MCF 10A (cell line): ENCODE measurements around the gene SLC4A1AP. TPM values are rescaled to one million over a fixed set of nuclear protein-coding genes. Genes with fewer than 3 reads are reported as not detected.

Experiments used
- BruUV-seq: library from RNA; stranded (reverse); fragments of 400-500 nt; replicated peaks from 2 replicates; lab custom pipeline; 2021; lab: Mats Ljungman, UMichigan
- CTCF ChIA-PET: fragments of 300-600 bp; sonication (Branson Sonifier 250); formaldehyde crosslinking; extraction: SDS; loops from one replicate; lab custom pipeline; 2021; ENCODE audit warnings: antibody characterized with exemption, inconsistent platforms; lab: Yijun Ruan, JAX
- POLR2A ChIA-PET: fragments of 300-600, 350-650 bp; sonication (Branson Sonifier 250); formaldehyde crosslinking; extraction: SDS; loops from one replicate; lab custom pipeline; 2020; ENCODE audit warnings: antibody characterized with exemption, inconsistent platforms; lab: Yijun Ruan, JAX
- DNase-seq: peaks from one replicate; pipeline ENCODE4 v3.0.0-alpha.2; 2018; ENCODE audit not compliant: unreplicated experiment
- H3K27ac Mint-ChIP-seq: one replicate; pipeline ENCODE4 v1.8.0; 2022; ENCODE audit warnings: mild to moderate bottlenecking, low read depth, mixed read lengths; ENCODE audit not compliant: unreplicated experiment
- H3K27me3 Mint-ChIP-seq: one replicate; pipeline ENCODE4 v1.8.0; 2022; ENCODE audit warnings: mixed read lengths; ENCODE audit not compliant: insufficient read depth, unreplicated experiment
- H3K36me3 Mint-ChIP-seq: one replicate; pipeline ENCODE4 v1.8.0; 2022; ENCODE audit warnings: mild to moderate bottlenecking, moderate library complexity, mixed read lengths; ENCODE audit not compliant: insufficient read depth, unreplicated experiment
- H3K4me1 Mint-ChIP-seq: one replicate; pipeline ENCODE4 v1.8.0; 2022; ENCODE audit warnings: mixed read lengths; ENCODE audit not compliant: insufficient read depth, unreplicated experiment
- H3K4me3 Mint-ChIP-seq: one replicate; pipeline ENCODE4 v1.8.0; 2022; ENCODE audit warnings: mild to moderate bottlenecking, moderate library complexity, mixed read lengths; ENCODE audit not compliant: unreplicated experiment
- H3K9me3 Mint-ChIP-seq: one replicate; pipeline ENCODE4 v1.8.0; 2022; ENCODE audit warnings: mixed read lengths; ENCODE audit not compliant: unreplicated experiment
- CTCF ChIP-seq: fragments of 200-600 bp; IDR thresholded peaks from one replicate; pipeline ENCODE4 v1.8.0; 2022; ENCODE audit warnings: antibody characterized with exemption, mild to moderate bottlenecking; ENCODE audit not compliant: unreplicated experiment
- intact Hi-C: fragments of 100-400 bp; cut with micrococcal nuclease; formaldehyde crosslinking; loops from 2 replicates; pipeline ENCODE4 v1.14.1; 2022
- total RNA-seq: library from RNA; stranded (reverse); gene quantifications from 2 replicates; pipeline ENCODE4 v1.2.3, GENCODE V29; 2022

SLC4A1AP gene
- total RNA-seq, 1 experiment from 2014 or later = 24.3 TPM

DNA sequence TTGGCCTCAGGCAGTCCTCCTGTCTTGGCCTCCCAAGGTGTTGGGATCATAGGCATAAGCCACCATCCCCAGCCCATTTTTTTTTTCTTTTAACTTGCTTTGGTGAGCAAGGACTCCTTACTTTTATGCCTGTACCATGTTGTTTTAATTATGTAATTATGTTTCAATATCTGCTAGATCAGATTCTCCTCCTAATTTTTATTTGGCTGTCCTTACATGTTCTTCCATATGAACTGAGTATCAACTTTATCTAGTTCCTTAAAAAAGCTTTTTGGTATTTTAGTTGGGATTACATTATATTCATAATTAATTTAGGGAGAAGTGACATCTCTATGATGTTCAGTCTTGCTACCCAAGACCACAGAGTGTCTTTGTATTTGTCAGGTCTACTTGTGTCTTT, 18.5 kb upstream of the SLC4A1AP start:
- no TSS peak for BruUV-seq
- ChIA-PET POLR2A (interaction anchor here (0.7 kb wide), 1 partner anchor 239 kb away, joined by 3 read pairs; no protein-coding TSS in a partner anchor), CTCF (interaction anchor here (0.6 to 1.7 kb wide), 3 partner anchors 9 to 210 kb away, joined by 3 to 4 read pairs (median 4); no protein-coding TSS in a partner anchor)
- DNase-seq = no peak
- Mint-ChIP-seq H3K4me3 (no peak overlapping the region), H3K9me3 (no peaks in the 10 kb centered on the region), H3K36me3 (peaks cover 75% of the 10 kb centered on the region), H3K27me3 (no peaks in the 10 kb centered on the region), H3K4me1 (no peaks in the 10 kb centered on the region), H3K27ac (no peak overlapping the region)
- intact Hi-C loops = no loop called here
- no peak for TF ChIP-seq CTCF

DNA sequence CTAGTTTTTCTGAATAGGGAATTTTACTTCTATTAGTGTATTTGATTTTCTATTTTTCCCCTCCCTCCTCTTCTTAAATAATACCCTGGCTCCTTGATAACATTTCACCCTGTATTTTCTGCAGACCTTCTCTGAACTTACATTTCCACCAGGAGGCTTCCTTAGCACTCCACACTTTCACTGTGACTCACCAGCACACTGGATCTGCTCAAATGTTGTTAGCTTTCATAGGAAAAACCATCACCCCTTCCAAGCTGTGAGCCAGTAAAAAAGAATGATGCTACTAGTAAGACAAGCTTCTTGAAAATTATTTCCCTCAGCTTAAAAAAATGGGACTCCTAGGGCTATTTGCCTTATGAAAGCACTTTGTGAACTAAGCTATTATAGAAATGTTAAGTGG, 16.4 kb upstream of the SLC4A1AP start:
- ChIA-PET CTCF (interaction anchor here (1.0 kb wide), 1 partner anchor 36 kb away, joined by 3 read pairs; no protein-coding TSS in a partner anchor), POLR2A (interaction anchor here (0.6 to 2.4 kb wide), 5 partner anchors 9 to 157 kb away, joined by 3 to 7 read pairs (median 3); partner anchors contain the start of genes IFT172, SLC4A1AP and SUPT7L)
- intact Hi-C loops = no loop called here
- Mint-ChIP-seq H3K9me3 (no peaks in the 10 kb centered on the region), H3K36me3 (peaks cover 77% of the 10 kb centered on the region), H3K4me1 (no peaks in the 10 kb centered on the region), H3K4me3 (no peak overlapping the region), H3K27me3 (no peaks in the 10 kb centered on the region), H3K27ac (no peak overlapping the region)
- DNase-seq = no peak
- no peak for TF ChIP-seq CTCF
- no TSS peak for BruUV-seq

GRCh38 chr2:27647737-27648136, 16.0 kb upstream of the SLC4A1AP start:
- ChIA-PET POLR2A (interaction anchor here (0.7 to 2.4 kb wide), 4 partner anchors 8 to 158 kb away, joined by 3 to 7 read pairs (median 4); partner anchors contain the start of genes IFT172, SLC4A1AP and SUPT7L), CTCF (interaction anchor here (0.6 to 1.6 kb wide), 3 partner anchors 35 to 1293 kb away, joined by 3 to 5 read pairs (median 3); no protein-coding TSS in a partner anchor)
- no TSS peak for BruUV-seq
- H3K27ac Mint-ChIP-seq = peak overlapping the region; percentile 51
- intact Hi-C loops = no loop called here
- H3K36me3 Mint-ChIP-seq = peaks cover 75% of the 10 kb centered on the region
- peaks cover 4% of the 10 kb centered on the region for H3K4me1 Mint-ChIP-seq
- no peak for DNase-seq
- H3K27me3 Mint-ChIP-seq = no peaks in the 10 kb centered on the region
- no peaks in the 10 kb centered on the region for H3K9me3 Mint-ChIP-seq
- no peak overlapping the region for H3K4me3 Mint-ChIP-seq
- TF ChIP-seq CTCF = no peak

- H3K4me3 Mint-ChIP-seq = no peak overlapping the region
- no peaks in the 10 kb centered on the region for H3K27me3 Mint-ChIP-seq
- POLR2A ChIA-PET = interaction anchor here (1.0 kb wide), 1 partner anchor 23 kb away, joined by 3 read pairs; no protein-coding TSS in a partner anchor
- H3K36me3 Mint-ChIP-seq = peaks cover 81% of the 10 kb centered on the region
- CTCF ChIA-PET = interaction anchor here (1.2 kb wide), 1 partner anchor 33 kb away, joined by 3 read pairs; no protein-coding TSS in a partner anchor
- BruUV-seq = no TSS peak
- H3K4me1 Mint-ChIP-seq = peaks cover 25% of the 10 kb centered on the region
- no peak for TF ChIP-seq CTCF
- no peak for DNase-seq
- no peaks in the 10 kb centered on the region for H3K9me3 Mint-ChIP-seq
- no peak overlapping the region for H3K27ac Mint-ChIP-seq
- intact Hi-C loops = no loop called here
Observed at GRCh38 chr2:27651056-27651455, 12.6 kb upstream of the SLC4A1AP start.
